ENCODE measurements around the gene SELENOI.

Gene SELENOI

DNA sequence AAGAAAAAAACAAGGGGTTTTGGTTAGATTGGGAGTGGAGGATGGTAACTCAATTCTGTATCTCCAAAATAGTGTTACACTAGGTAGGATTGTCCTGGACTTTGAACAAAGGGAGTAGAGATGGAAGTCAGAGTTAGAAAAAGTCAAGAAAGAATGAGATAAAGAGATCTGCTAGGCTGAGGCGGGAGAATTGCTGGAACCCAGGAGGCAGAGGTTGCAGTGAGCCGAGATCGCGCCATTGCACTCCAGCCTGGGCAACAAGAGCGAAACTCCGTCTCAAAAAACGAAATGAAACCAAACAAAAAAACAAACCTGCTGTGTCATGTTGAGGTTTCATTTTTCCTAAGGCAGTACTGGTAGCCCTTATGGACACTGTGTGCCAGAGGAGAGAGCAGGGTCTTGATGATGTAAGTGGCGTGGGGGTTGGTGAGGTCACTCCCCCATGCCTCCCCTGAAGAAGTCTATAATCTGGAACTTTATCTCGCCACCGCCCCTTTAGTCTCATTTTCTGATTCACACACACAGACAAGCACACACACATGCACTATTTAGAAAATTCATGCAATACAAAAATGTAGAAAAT, 66.2 kb downstream of the SELENOI start:
- no peak for DNase-seq

GRCh38 chr2:26414311-26414710, 68.4 kb downstream of the SELENOI start:
- no peak for DNase-seq

DNA sequence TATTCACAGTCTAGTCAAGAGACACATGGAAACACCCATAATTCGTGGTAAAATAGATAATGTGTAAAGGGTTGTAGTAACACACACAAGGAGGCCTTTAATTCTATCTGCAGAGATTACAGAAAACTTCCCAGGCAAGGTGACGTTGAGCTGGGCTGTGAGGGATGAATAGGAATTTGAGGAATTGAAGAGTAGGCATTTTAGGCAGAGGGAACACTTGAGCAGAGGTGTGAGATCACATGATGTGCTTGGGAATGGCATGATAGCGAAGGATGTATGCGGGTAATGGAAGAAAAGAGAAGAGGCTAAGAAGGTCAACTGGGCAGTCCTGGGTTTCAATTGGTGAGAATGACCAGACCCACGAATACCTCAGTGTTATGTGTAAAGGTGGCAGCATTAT, 76.0 kb downstream of the SELENOI start:
- DNase-seq: no peak

- no peak for DNase-seq
Observed at GRCh38 chr2:26422947-26423629, 77.1 kb downstream of the SELENOI start.

DNA sequence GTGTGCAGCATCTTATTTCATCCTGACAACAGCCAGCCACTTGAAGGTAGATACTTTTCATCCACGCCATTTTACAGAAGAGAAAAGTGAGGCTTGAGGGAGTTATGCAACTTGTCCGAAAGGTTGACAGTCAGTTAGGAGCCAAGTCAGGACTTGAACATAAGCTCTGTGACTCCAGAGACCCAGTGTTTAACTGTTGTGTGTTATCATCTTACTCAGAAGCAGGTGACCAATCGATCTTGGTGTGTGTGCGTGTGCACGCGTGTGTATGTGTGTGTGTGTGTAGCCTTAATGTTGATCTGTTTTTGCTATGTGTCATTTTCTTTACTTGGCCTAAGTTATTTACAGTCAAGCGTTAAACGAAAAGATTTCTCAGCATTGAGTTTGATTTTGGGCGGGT, 77.8 kb downstream of the SELENOI start:
- no peak for DNase-seq

GRCh38 chr2:26424221-26424620, 78.3 kb downstream of the SELENOI start:
- no peak for DNase-seq

DNA sequence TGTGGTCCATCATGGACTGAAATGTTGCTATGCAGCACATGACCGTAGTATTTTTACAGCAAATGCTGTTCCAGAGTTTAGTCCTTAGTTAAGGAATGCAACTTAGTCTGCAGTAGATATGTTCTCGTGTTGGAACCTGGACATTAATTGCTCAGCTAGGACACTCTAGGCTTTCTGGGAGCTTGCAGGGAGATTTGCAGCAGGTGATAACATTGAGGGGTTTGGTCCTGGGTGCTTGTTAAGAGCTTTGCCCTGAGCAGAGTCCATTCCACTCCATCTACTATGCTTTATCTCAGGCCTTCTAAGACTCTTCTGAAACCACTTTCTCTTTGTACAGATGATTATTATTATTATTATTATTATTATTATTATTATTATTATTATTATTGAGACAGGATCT, 82.9 kb downstream of the SELENOI start:
- no peak for DNase-seq

DNA sequence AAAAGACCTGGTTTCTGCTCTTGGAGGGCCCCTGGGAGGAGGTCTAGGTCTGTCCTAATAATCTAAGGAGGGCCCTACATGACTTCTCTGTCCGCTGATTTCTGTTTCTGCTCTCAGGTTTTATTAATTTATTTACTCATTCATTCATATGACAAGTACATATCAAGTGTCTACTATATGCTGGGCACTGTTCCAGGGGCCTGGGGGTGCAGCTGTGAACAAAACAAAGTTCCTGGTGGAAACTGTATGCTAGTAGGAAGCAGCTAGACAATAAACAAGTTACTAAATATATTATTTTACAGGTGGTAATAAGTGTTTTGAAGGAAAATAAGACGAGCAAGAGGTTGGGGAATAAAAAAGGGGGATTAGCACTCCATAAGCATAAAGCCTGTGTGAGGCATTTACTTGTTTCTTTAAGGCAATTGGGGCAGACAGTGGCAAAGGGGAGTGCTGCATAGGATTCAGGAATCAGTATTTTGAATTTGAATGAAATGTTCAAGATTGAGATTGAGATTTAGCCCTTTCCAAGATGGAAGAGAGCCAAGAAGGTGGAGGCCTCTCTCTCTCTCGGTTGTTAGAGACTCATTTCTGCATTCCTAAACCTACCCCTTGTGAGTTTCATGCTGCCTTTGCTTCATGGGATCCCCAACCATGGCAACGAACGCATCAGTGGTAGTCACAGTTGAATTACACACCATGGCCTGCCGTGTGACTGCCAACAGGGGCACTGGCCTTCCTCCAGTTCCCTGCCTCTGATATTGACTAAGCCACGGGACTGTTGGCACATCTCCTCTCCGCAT, 84.0 kb downstream of the SELENOI start:
- no peak for DNase-seq

DNA sequence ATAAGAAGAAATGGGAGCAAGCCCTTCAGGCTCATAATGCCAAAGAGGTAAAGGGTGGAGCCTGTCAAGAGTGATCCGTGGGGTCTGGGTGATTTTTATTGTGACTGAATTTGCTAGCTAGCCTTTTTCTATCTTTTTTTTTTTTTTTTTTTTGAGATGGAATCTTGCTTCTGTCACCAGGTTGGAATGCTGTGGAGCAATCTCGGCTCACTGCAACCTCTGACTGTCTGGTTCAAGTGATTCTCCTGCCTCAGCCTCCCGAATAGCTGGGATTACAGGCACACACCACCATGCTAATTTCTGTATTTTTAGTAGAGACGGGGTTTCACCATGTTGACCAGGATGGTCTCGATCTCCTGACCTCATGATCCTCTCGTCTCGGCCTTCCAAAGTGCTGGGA, 84.9 kb downstream of the SELENOI start:
- no peak for DNase-seq

DNA sequence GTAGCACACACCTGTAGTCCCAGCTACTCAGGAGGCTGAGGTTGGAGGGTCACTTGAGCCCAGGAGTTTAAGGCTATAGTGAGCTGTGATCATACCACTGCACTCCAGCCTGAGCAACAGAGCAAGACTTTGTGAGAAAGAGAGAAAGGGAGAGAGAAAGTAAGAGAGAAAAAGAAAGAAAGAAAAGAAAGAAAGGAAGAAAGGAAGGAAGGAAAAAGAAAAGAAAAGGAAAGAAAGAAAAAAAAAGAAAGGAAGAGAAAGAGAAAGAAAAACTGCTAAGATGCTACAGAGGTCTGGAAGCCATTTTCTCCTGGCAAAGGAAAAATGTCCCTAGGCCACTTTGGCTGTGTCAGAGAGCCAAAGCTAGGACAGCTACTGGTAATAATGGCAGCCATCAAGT, 86.4 kb downstream of the SELENOI start:
- no peak for DNase-seq

DNA sequence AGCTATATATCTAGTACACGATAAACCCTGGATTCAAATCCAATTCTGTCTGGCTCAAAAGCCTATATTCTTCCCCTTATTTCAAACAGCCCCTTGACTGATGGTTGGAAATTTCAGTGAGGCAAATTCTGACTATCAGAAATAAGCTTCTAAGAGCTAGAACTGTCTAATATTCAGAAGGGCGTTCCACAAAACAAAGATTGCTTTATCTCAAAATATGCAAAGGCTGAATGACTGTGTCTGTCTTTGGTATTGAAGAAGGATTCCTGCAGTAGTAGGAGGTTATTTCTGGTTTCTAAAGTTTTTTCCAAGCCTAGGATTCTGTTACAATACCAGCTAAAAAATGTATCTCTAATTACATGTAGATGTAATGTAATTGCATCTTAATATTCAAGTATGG, 86.9 kb downstream of the SELENOI start:
- DNase-seq: no peak

- no peak for DNase-seq
Observed at GRCh38 chr2:26435106-26435505, 89.2 kb downstream of the SELENOI start.

DNA sequence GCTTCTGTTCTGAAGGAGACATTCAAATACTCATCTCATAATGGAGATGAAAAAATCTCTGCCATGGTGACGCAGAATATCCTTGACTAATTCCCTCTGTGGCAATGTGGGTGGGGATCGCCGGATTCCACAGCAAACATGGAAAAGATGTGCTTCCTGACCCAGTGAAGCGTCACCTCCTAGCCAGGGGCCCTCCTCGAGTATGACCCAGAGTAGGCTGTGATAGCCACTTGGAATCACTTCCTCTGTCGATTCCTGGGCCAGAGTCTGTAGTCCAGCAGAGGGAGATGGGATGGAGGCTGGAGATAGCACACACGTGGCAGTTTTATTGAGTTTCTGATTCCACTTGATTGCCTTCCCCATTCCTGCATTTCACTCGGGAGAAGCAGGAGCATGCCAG, 92.6 kb downstream of the SELENOI start:
- DNase-seq: no peak

DNA sequence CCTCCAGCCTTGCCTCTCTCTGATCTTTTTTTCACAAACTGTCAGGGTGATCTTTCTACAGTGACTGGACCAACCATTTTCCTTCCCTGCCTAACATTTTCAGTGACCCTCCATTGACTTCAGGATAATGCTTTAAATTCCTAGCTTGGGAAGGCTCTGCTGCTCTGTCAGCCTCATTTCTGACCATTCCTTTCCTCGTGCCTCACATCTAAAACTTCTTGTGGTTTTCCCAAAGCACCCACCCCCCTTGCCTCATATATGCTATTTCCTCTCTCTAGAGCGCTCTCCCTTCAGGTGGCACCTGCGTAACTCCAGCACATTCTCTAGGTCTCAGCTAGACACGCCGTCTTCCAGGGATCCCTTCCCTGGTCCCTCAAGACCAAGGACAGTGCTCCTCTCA, 93.0 kb downstream of the SELENOI start:
- DNase-seq: no peak

- DNase-seq: no peak
Observed at GRCh38 chr2:26442301-26442700, 96.4 kb downstream of the SELENOI start.

GRCh38 chr2:26442707-26443106, 96.8 kb downstream of the SELENOI start:
- DNase-seq: no peak

- DNase-seq: no peak
Observed at GRCh38 chr2:26444236-26444635, 98.3 kb downstream of the SELENOI start.
